HG03460 (cell line): ENCODE results near the gene ARHGEF1.
"Not testable (repeated sequence)": the region's sequence is repeated elsewhere in the genome, so short reads cannot be mapped to it uniquely, and the experiment has no call there.

ENCODE experiments used
- ATAC-seq: cut with Tn5 transposase; IDR thresholded peaks from one replicate; pipeline ENCODE4 v1.9.1; 2021; ENCODE audit not compliant: unreplicated experiment

The ARHGEF1 gene

GRCh38 chr19:41904118-41904870 lies 21.3 kb downstream of the ARHGEF1 start:
- no peak for ATAC-seq

- no peak for ATAC-seq
These were observed 22.5 kb downstream of the ARHGEF1 start for GRCh38 chr19:41905273-41906002.

- ATAC-seq: no peak
These were observed 23.3 kb downstream of the ARHGEF1 start for GRCh38 chr19:41906271-41906670.

GRCh38 chr19:41906916-41907680 lies 24.1 kb downstream of the ARHGEF1 start:
- no peak for ATAC-seq

DNA sequence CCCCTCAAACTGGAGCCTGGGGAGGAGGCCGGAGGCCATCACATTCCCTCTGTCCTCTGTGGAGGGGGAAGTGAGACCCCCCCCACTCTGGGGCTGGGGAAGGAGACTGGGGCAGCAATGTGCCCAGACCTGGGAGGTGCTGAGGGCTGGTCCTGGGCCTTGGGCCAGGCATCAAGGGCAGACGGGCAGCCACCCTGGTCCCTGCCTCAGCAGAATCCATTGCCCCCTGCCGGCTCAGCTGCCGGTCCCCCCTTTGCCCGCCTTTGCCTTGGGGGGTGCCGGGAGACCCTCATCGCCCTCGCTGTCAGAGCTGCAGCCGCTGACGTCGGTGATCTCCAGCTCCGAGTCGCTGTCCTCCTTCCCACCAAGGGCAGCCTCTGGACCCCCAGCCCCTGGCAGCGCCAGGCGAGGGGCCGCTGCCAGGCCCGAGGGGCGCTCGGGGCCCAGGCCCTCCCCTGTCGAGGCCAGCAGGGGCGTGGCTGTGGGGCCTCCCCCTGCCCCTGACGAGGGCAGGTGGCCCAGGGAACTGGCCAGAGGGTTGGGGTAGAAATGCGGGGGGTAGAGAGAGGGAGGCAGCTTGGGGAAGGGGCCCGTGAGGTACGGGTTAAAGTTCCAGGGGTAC lies 25.1 kb downstream of the ARHGEF1 start:
- no peak for ATAC-seq

- no peak for ATAC-seq
These were observed 25.9 kb downstream of the ARHGEF1 start for GRCh38 chr19:41908724-41909464.

DNA sequence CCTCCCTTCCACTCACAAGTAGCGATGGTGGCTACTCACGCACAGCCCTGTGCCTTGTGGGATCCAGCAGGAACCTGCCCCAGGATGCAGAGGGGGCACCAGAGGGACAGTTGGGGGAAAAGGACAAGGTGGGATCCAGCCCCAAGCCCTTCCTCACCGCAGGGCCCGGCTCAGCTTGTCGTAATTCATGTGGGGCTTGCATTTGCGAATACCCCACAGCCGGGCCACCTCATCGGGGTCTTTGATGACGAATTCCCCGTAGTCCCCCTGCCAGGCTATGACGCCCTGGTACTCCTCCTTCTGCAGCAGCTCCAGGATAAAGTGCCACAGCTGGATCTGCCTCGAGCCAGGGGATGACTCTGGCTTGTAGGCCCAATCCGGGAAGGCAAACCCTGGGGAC lies 26.7 kb downstream of the ARHGEF1 start:
- ATAC-seq: no peak

DNA sequence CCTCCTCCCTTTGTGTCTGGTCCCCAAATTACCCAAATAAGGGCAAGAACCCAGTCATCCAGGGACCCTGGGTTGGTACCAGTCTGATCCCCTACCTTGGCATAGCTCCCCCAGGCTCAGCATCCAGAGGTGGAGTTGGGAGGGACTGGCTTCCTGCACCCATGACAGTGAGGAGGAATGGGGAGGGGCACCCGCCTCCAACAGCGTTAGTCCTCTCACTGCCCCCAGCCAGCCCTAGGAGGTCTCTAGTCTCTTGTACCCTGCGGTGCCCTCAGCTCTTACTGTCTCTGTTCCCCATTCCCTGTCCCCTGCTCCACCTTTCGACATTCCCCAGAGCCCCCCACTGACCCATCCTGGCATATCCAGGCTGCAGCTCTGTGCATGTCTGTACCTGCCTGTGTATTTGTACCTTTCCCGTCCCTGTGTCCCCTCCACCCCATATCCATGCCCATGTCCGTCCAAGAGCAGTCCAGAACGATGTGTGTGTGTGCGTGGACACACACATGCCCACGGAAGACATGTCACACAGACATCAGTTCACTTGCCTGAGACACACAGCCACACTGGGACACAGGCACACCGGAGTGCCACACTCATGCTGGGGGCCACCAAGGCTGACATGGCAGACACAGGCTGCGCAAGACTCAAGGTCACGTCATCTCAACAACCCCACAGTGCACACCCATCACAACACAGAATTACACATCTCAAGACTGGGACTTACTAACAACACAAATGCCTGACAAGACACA lies 27.4 kb downstream of the ARHGEF1 start:
- ATAC-seq: no peak

DNA sequence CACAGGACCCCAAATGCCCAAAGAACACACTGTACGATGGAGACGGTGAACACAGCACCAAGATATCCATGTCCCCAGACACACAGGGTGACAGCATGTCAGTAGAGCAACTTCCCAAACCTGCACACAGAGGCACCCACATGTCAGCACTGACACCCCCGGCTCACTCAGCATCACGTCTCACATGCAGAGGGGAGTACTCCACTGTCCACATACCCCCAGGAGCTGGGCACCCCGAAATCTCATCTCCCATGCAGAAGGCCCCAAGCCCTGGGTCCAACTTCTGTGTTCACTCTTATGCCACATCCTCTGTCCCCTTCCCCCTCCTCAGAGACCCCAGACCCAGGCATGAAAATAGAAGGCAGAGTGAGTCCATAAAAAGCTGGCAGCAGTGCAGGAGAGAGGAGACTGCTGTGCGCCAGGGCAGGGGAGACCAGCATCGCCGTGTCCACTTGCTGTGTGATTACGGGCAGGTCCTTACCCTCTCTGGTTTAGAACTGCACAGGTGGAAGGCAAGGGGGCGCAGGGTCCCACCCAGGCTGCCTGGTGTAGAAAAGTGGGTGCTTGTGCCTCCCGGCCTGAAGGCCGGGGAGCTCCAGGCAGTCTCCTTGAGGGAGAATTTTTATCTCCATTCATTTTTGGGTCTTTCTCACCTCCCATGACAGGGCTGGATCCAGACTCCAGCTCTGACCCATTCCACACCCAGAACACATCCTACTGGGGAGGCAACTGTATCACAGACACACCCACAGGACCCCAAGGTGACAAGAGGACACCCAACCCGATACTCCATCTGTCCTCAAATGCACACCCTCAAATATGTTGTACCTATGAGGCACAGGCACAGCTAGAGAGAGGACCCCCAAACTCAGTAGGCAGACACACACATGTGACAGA lies 28.3 kb downstream of the ARHGEF1 start:
- no peak for ATAC-seq

GRCh38 chr19:41911889-41912731 lies 29.1 kb downstream of the ARHGEF1 start:
- no peak for ATAC-seq

GRCh38 chr19:41912899-41913537 lies 30.0 kb downstream of the ARHGEF1 start:
- no peak for ATAC-seq

DNA sequence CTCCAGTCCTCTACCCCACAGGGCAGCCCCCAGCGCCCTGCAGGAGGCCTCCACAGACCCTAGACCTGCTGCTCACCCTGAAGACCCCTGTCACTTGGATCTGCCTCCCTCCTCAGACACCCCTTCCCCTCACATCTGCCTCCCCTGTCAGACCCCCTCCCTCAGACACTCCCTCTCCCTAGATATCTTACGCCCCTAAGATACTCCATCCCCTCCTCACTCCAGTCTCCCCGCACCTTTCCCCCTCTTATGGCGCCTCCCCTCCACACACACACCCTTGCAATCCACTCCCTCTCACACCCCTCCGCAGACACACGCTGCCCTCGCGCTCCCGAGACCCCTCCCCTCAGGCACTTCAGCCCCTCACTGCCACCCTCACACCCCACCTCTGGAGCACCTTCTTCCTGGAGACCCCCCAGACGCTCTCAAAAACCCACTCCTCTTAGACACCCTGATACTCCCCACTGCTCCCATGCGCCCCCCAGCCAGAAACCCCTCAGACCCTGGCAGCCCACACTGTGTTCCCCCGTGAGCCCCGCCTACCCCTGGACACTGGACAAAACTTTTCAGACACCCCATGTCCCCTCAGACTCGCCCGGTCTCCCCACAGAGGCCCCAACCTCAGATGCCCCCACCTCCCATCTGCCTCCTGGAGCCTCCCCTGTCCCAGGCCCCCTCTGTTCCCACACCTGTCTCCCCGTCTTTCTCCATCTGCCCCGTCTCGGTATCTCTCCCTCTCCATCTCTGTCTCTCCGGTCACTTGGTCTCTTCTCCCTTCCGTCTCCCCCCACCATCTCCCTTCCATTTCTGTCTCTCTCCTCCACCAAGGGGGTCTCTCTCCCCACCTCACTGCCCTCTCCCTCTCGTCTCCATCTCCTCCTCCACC lies 30.8 kb downstream of the ARHGEF1 start:
- ATAC-seq: no peak

DNA sequence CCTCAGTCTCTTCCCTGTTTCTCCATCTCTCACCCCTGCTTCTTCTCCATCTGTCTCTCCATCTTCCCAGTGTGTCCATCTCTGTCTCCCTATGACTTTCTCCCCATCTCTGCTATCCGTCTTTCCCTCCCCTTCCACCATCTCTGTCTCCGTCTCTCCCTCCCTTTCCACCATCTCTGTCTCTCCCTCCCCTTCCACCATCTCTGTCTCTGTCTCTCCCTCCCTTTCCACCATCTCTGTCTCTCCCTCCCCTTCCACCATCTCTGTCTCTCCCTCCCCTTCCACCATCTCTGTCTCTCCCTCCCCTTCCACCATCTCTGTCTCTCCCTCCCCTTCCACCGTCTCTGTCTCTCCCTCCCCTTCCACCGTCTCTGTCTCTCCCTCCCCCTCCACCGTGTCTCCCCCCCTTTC lies 31.4 kb downstream of the ARHGEF1 start:
- ATAC-seq: not testable (repeated sequence)

DNA sequence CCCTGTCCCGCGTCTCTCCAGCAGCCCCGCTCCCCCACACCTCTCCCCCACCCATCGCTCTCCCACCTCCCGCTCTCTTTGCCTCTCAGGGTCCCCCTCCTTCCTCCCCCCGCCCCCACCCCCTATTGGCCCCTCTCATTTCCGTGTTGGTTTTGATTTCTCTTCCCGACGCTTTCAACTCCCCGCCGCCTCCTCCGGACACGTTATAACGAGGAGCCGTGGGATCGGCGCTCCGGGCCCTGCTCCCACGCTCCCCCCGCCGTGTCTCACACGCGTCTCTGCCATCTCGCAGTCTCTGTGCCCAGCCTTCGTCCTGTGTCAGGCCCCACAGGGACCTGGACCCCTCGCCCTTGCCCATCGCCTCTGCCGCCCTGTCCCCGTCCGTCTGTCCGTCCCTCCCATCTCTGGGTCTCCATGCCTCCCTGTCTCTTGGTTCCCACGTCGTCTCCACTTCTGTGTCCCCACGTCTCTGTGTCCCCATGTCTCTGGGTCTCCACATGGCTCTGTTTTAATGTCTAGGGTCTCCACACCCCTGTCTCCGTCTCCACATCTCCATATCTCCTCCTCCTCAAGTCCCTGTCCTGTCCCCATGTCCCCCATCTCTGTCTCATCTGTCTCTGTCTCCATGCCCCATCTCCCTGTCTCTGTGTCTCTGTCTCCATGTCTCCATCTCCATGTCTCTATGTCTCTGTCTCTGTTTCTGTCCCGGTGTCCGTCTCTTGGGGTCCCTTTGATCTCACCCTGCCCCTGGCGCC lies 32.2 kb downstream of the ARHGEF1 start:
- ATAC-seq: no peak

GRCh38 chr19:41915776-41916414 lies 32.9 kb downstream of the ARHGEF1 start:
- ATAC-seq: no peak
